ENCODE results near the gene TCHP.

Gene TCHP

DNA sequence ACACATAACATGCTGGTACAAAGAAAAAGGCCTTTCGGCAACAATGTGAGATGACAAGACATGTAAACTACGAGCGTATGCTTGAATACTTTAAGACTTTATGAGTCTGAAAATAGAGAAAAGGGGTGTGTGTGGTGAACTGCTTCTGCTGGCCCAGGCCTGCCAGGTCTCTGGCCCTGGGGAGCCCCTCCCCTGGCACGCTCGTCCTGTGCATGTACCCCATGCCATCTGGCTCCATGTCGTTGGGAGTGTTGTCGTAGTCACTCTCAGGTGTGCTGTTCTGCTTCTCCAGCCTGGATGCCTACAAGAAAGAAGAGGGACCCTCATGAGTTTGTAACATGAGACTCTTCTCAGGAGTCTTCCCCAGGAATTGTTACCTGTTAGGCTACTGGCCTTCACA is 38.9 kb downstream of the TCHP start:
- DNase-seq, result no peak

DNA sequence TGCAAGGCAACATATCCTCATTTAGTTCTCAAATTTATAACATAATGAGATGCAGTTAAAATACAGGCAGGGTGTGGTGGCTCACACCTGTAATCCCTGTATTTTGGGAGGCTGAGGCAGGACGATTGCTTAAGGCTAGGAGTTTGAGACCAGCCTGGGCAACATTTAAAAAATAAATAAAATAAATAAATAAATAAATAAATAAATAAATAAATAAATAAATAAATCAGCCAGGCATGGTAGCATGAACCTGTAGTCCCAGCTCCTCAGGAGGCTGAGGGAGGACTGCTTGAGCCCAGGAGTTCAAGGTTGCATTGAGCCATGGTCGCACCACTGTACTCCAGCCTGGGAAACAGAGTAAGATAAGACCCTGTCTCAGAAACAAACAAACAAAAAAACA is 39.4 kb downstream of the TCHP start:
- no peak for DNase-seq

DNA sequence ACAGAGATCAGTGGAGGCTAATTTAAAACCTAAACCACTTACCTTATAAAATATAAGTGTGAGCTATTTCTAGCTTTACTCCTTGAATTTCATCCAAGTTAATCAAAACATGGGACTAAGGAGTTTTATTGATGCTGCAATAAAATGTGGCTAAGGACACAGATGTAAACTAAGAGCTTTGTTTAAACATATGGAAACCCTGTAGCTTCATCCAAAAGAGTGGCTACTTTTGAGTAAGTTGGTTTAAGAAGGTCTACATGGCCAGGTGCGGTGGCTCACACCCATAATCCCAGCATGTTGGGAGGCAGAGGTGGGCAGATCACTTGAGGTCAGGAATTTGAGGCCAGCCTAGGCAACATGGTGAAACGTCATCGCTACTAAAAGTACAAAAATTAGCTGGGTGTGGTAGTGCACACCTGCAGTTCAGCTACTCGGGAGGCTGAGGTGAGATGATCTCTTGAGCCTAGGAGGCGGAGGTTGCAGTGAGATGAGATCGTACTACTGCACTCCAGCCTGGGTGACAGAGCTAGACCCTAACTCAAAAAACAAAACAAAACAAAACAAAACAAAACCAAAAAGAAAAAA is 40.4 kb downstream of the TCHP start:
- no peak for DNase-seq

DNA sequence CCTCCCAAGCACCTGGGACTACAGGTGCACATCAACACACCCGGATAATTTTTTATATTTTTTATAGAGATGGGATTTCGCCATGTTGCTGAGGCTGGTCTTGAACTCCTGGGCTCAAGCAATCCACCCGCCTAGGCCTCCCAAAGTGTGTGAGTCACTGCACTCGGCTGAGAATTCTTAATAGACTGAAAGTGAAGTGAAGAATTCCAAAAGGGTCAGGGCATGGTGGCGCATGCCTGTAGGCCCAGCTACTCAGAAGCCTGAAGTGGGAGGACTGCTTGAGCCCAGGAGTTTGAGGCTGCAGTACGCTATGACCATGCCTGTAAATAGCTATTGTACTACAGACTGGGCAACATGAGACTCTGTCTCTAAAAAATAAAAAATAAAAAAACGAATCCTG is 43.7 kb downstream of the TCHP start:
- peak; percentile 53 for DNase-seq

DNA sequence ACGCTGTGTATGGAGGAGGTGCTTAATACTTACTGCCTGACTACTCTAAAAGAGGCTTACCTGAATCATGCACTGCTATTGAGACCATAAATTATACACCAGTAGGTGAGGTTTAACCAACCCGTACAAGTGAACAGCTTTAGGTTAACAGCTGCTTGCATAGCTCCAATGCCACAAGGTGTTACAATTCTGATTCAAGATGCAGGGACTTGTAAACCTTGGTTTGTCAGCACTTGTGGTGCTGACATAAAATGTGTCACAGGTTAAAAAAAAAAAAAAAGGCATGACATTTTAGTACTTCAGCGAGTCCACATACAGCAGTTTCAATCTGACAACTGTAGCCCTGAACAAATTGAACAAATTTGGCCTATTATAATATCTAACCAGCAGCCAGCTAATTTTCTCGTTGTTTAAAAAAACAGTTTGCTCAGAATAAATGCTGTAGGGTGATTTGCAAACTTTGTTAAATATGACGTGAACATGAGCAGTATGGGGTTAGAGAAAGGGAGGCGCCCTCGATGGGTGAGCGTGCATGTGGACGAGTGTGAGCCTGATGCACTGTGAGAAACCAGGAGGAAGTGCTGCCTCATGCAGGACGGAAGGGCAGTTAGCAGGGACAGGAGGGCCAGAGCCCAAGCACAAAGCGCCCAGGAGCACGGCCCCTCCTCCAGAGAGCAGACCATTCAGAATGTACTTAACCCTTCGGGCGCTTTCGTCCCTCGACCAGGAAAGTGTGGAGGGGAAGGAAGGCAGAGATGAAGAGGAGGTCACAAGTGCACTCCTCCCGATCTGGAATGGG is 44.7 kb downstream of the TCHP start:
- peak; percentile 24 for DNase-seq

DNA sequence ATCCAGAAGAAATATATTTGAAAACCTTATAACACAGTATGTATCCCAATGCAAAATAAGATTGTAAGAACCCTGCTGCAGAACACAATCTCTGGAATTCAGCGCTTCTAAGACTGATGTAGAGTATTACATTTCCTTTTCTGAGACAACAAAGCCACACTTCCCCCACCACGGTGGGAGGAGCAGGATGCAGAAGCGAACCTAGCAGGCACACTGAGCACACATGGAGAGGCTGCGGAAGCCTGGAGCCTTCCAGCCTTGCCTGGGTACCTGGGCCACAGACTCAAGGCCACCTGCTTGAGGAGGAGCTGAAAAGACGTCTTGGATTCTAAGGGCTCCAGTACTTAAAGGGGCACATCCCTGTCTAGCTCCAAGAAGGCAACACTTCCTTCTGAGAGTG is 46.4 kb downstream of the TCHP start:
- no peak for DNase-seq

DNA sequence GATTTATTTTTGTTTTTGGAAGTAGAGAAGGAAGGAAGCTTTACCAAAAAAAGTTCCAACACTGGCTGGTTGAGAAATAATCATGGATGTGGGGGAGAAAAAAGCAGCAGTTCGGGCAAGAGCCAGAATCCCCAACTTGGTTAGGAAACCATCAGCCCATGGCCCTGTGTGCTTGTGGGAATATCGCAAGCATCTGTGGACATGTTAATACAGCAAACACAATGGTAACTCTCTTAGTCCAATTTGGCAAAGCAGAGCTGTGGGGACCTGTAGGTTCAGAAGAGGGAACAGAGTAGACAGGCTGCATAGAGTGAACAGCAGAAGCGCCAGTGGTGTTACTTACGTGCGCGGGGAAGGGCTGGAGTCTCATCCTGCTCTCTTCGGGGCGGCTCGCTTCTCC is 46.8 kb downstream of the TCHP start:
- no peak for DNase-seq

DNA sequence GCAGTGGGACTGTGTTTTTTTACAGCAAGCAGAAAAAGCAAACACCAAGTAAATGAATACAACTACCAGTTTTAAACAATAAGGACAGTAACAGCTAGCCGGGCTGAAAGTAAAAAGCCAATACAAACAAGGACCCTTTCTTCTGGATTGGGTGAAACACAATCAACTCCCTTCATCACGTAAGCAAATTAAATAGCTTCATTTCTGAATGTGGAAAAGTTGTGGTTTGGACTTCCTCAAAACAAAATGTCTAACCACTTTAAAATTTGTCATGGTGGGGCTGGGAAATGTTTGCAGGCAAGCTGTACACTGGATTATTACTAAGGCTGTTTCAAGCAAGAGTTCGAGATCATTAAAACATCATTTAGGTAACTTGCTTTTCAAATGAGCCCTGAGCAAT is 47.4 kb downstream of the TCHP start:
- peak; percentile 73 for DNase-seq

DNA sequence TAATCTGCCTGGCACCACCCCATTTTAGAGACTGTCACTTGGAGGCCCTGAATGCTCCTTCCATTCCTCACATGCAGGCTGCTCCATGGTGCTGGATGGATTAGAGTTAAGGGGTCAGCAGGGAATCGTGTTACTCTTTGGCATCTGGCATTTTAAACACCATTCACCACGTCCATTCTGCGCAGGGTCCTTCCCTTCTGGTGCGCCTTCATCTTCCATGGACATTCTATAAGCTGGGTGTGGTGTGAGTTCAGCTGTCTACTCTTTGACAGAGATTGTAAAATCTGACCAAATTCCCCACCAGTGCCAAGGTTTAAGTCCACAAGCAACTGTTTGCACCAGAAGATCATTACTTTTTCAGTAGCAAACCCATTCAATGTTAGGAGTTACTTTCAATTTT is 48.3 kb downstream of the TCHP start:
- no peak for DNase-seq

DNA sequence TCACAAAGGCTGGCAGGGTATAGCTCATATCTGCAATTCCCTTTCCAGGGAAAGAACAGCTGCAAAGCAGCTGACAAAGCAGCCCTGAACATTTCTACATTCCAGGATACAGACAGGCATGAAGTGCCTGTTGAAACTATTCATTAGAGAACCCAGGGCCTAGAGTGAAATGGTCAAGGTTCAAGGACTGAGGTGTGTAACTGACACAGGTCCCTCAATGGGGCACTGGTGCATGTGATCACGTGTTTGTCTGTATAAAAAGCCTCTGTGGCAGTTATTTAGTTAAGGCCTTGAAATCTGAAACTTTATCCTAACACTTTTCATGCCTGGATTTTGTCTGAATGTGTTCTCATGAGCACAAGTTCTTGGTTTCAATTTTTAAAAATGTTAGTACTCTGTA is 49.0 kb downstream of the TCHP start:
- DNase-seq, result peak; percentile 69

DNA sequence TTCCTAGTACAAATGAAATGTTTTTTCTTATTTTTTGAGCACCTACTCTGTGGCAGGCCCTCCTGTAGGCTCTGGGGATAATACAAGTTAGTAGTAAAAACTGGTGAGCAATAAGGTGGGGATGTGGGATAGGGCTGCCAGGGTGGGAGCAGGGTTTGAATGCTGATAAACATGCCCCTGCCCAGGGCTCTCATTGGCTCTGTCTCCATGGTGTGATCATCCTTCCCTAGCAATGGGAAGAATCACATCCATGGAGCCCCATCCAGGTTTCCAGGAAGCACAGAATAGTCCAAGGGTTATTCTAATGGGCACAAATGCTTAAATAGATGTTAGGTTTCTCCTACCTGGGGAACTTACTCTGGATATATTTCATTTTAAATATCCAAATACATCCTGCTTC is 50.6 kb downstream of the TCHP start:
- DNase-seq, result no peak

DNA sequence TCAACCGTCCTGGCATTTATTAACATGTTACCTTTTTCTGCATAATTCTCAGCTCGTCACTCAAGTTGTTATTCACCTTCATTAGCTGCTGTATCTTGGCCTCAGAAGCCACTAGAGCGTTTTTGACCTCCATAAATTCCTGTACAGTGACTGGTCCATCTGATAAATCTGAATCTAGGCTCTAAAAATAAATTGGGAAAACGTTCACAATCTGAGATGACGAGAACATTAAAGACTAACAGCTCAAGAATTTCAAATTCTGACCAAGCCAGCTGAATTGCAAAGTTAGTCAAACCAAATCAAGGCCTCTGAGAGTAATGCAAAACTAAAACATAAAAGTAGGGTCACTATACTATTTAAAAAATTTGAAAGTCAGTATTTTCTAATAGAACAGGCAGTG is 51.1 kb downstream of the TCHP start:
- DNase-seq, result peak; percentile 93

DNA sequence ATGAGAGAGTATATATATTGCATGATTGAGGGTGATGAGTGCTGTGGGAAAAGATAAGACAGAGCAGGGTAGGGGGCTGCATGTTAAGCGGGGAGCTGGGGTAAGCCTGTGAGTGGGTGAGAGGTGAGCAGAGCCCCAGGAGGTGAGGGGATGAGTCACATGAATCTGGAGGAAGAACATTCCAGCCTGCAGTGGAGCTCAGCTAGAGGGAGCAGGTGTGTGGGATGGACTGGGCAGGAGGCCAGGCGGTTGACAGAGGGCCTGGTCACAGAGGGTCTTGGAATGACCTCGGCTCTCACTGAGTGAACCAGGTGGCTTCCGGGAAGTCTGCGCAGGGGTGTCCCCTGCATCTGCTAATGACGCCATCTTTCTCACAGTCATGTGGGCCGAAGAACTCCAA is 51.7 kb downstream of the TCHP start:
- peak; percentile 82 for DNase-seq

DNA sequence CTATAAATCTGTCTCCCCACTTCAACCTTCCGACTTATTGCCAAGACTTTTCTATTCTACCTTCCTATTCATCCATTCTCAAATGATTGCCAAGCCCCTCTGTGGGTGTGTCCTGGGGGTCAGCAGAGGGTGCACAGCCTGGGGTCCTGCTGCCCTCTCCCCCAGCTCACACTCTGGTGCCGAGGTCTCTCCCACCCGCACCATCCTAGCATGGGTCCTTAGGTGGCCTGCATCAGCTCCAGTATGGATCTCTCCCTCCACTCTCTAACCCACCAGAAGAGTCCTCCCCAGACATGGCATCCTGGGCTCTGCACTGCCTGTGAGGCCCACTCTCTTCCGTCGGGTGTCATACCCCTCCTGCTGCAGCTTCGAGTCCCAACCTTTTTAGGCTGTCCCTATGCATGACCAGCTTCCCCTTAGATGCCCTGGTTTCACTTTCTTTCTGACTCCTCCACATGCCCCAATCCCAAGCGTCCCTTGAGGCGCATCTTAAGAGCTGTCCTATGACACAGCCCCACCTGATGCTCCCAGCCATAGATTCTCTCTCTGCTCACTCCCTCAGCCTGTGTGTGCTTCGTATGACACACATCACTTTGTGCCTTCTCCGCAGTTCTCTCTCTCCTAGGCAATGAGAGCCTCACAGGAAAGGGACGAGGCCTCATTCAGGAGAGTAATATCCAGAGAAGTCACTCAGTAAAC is 52.2 kb downstream of the TCHP start:
- DNase-seq, result no peak

DNA sequence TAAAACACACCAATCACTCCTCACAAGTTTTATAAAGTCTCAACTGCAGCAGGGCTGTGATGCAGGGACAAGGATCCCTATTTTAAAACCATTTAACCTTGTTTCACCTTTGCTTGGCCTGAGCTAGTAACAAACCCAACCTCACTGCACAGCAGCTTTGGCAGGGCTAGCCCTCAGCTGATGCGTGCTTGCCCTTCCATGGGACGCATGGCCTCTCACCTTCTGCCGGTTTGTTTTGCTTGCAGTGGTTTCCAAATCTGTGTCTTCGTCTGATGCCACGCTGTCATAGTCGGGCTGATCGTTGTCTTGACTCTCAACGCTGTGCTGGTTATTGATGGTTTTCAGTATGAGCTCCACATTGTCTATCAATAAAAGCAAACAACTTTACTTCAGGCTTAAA is 52.8 kb downstream of the TCHP start:
- no peak for DNase-seq

DNA sequence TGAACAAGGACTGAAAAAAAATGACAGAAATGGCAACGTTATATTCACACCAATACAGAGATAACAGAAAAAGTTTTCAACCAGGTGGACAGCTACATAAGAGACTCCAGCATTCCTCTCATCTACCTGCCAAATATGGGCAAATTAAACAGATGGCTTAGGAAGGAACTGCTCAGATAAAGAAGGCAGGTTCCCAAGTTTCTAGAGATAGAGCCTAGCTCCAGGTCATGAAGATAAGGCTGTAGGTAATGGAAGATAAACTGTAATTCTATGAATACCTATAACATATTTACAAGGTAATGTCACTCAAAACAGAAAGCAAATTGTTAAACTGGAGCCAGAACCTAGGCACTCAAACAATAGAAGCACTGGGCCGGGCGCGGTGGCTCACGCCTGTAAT is 53.6 kb downstream of the TCHP start:
- DNase-seq, result no peak

DNA sequence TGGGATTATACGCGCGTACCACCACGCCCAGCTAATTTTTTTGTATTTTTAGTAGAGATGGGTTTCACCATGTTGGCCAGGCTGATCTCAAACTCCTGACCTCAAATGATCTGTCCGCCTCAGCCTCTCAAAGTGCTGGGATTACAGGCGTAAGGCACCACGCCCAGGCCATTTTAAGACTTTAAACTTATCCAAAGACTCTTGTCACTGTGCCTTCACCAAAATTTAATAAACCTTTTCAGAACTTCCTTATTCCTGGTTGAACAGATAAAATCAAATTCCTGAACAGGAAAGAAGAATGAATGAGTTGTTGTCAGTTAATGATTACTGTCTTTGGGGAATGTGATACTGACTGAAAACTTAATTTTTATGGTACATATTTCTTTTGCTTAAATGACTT is 58.3 kb downstream of the TCHP start:
- DNase-seq, result no peak

DNA sequence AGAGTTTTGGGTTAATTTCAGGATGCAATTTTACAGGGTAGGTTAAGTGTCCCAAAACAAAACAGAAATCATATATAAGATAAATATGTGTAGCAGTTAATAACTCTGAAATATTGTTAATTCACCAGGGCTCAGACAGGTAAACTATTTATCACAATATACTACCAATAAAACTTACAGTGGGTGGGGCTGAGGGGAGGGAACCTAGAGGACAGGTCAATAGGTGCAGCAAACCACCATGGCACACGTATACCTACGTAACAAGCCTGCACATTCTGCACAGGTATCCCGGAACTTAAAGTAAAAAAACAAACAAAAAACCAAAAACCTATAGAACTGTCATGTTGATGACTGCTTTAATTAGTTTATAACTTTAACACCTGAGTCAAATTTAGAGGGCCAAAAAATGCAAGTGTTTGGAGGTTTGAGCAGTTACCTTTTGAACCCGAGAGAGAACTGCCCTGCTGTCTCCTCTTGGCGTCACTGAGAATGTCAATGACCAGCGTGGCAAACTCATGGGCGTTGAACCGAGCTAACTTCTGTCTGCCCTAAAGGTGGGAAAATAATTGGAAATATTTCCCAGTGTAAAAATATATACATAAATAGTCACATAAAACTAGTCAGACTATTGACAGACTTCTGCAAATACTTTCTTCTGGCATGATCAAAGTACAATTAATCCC is 59.5 kb downstream of the TCHP start:
- DNase-seq, result no peak

DNA sequence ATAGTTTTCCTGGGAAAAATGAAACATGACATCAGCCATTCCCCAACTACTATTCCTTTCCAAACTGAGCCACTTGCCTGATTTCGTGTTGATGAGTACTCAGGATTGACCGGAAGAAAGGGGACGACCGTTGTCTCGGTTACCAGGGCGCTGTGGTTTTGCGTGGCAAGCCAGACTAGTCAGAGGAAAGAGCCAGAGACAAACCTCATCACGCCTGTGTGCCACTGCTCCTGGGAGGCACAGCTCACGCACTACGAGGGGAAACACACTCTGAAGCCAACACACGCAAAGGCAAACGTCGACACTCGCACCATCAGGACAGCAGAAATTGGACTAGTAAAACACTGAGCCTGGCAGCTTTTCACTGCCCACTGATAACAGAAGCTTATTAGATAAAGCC is 61.1 kb downstream of the TCHP start:
- DNase-seq, result no peak

DNA sequence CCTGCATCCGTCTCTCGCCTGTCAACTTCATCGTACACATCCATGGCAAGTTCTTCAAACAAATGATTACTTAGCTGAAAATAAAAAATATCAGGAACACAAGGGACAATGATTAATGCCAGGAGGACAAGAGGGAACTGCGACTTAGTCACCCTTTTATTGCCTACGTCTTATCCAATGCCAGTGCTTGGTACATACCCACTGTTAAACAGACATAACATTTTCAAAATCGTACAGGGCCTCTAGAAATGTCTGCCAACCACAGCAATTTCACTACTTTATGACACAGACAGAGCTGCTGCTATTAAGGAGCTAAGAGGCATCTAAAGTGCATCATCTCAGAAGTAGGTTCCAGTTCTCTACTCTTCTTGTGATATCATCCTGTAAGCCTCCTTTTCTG is 61.5 kb downstream of the TCHP start:
- no peak for DNase-seq

DNA sequence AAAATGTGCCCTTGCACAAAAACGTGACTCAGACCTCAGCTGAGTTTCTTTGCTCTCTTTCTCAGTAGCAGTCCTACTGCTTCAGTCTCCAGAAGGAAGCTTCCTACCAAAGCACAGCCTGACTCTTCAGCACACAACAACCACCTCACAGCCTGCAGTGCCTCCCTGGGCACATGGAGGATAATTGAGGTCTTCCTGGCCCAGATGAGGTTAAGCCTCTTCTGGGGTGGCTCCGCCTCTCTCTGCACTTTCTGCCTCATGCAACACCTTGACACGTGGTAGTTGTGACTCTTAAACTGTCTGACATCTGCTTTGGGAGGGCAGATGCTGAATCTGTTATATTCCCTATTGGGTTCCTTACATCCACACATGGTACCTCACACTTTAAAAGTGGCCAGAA is 62.3 kb downstream of the TCHP start:
- no peak for DNase-seq

DNA sequence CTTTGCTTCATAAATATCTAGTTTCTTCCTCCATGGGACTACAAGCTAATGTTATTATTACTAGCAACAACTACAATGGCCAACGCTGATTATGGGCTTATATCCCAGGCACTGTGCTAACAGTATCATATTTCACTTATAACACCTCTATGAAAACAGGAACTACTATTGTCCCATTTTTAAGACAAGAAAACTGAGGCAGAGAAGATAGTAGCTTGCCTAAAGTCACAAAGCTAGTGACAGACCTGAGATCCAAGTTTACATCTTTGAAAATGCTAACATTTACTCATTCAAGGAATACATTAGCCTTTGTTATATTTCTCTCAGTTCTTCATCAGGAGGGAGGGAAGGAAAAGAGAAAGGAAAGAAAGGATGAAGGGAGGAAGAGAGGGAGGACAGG is 63.3 kb downstream of the TCHP start:
- no peak for DNase-seq

DNA sequence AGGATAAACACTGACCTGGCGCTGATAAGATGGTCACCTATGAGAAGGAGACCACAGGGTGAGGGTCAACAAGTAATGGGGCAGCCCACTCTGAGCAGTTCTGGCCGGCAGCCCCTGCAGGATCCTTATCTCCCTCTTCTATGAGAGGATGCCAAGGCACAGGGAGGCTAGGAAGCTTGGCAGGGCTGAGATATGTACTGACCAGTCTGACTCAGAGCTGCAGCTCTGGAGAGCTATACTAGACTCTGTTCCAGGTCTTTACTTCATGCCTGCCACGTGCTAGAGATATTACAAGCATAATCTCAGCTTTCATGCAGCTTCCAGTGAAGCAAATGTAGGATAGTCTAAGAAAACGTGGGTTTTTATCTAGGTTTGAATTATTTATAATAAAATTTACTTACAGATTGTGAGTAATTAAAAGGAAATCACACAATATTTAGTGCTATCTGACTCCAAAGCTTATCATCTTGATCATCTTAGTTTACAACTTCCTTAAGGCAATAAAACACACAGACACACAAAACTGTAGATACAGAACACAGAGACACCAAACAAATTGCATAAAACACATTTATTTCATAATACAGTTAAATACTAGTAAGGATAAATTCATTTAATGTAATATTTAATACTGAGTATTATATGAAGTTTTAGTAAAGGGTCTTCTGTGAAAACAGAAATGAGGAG is 63.8 kb downstream of the TCHP start:
- peak; percentile 57 for DNase-seq

Data from EL (cell line).